ENCODE measurements around the gene TMEM52B.

DNA sequence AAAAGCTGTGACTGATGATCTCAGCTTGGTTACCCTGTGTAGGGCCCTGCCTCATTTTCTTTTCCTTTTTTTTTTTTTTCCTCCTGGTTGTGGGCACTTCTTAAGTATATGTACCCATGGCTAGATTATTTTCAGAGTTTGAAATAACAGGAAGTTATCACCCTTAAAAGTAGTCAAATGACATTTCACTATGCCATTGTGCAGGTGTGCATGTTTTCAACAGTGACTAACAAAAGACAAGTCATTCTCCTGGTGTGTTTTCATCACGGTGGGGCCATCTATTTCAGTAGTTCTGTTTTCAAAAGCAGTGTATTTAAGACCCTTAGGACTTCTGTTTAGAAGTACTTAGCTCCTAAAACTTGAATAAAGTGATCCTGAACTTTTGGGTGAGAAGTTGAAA is 48.8 kb downstream of the TMEM52B start:
- TF ChIP-seq POLR2AphosphoS5 (IDR thresholded peaks at IDR 0.05) = no peak
- TF ChIP-seq CTCF (IDR thresholded peaks at IDR 0.05) = no peak

Data from esophagus muscularis mucosa (tissue), 3 donors.